KMS-11 (cell line): ENCODE data around the gene CUEDC2.

Experiments
- H2AFZ ChIP-seq: fragments of 200-600 bp; sonication (generic); 2 replicates; pipeline ENCODE4 v1.6.1; 2016; ENCODE audit warnings: antibody characterized with exemption, mixed run types, low read depth
- H3K27ac ChIP-seq: fragments of 200-600 bp; sonication (generic); 2 replicates; pipeline ENCODE4 v1.6.1; 2016; ENCODE audit warnings: mild to moderate bottlenecking, mixed run types
- H3K27me3 ChIP-seq: fragments of 200-600 bp; sonication (generic); 2 replicates; pipeline ENCODE4 v1.6.1; 2017; ENCODE audit warnings: mild to moderate bottlenecking, low read depth, mixed run types, moderate library complexity; ENCODE audit not compliant: insufficient read depth
- H3K36me3 ChIP-seq: fragments of 200-600 bp; sonication (generic); 2 replicates; pipeline ENCODE4 v1.6.1; 2017; ENCODE audit warnings: mild to moderate bottlenecking, mixed run types; ENCODE audit not compliant: insufficient read depth
- H3K4me1 ChIP-seq: fragments of 200-600 bp; sonication (generic); 2 replicates; pipeline ENCODE4 v1.6.1; 2016; ENCODE audit warnings: mild to moderate bottlenecking, low read depth, mixed run types; ENCODE audit not compliant: poor library complexity, severe bottlenecking
- H3K4me2 ChIP-seq: fragments of 200-600 bp; sonication (generic); 2 replicates; pipeline ENCODE4 v1.7.0; 2016; ENCODE audit warnings: mild to moderate bottlenecking, mixed run types
- H3K4me3 ChIP-seq: fragments of 200-600 bp; sonication (generic); IDR thresholded peaks from 2 replicates; pipeline ENCODE4 v1.6.1; 2017; ENCODE audit warnings: low read depth, low read length, mixed read lengths; ENCODE audit not compliant: insufficient read depth
- H3K79me2 ChIP-seq: fragments of 200-600 bp; sonication (generic); 2 replicates; pipeline ENCODE4 v1.6.1; 2016; ENCODE audit warnings: low read depth, mixed run types; ENCODE audit not compliant: insufficient read depth
- H3K9ac ChIP-seq: fragments of 200-600 bp; sonication (generic); 2 replicates; pipeline ENCODE4 v1.6.1; 2016; ENCODE audit warnings: mild to moderate bottlenecking, mixed run types
- H4K20me1 ChIP-seq: fragments of 200-600 bp; sonication (generic); 2 replicates; pipeline ENCODE4 v1.6.1; 2016; ENCODE audit warnings: mild to moderate bottlenecking, mixed run types; ENCODE audit not compliant: insufficient read depth
- CTCF ChIP-seq: fragments of 200-600 bp; sonication (generic); conservative IDR thresholded peaks from 2 replicates; pipeline ENCODE4 v1.6.1; 2017; ENCODE audit warnings: low read depth, mild to moderate bottlenecking, antibody characterized with exemption, low read length, moderate library complexity, mixed read lengths

Gene CUEDC2

GRCh38 chr10:102400076-102400475 is 32.3 kb downstream of the CUEDC2 start:
- H2AFZ ChIP-seq = no peak overlapping the region
- H3K4me2 ChIP-seq = peak overlapping the region; percentile 52
- peaks cover 30% of the 10 kb centered on the region for H3K4me1 ChIP-seq
- TF ChIP-seq CTCF = no peak
- H3K27ac ChIP-seq = no peak overlapping the region
- peaks cover 3% of the 10 kb centered on the region; the same call in 1 of the 2 replicates for H3K36me3 ChIP-seq
- H3K79me2 ChIP-seq = peaks cover 22% of the 10 kb centered on the region
- H3K9ac ChIP-seq = no peak overlapping the region
- no peaks in the 10 kb centered on the region for H3K27me3 ChIP-seq
- H3K4me3 ChIP-seq = no peak overlapping the region
- no peaks in the 10 kb centered on the region for H4K20me1 ChIP-seq

DNA sequence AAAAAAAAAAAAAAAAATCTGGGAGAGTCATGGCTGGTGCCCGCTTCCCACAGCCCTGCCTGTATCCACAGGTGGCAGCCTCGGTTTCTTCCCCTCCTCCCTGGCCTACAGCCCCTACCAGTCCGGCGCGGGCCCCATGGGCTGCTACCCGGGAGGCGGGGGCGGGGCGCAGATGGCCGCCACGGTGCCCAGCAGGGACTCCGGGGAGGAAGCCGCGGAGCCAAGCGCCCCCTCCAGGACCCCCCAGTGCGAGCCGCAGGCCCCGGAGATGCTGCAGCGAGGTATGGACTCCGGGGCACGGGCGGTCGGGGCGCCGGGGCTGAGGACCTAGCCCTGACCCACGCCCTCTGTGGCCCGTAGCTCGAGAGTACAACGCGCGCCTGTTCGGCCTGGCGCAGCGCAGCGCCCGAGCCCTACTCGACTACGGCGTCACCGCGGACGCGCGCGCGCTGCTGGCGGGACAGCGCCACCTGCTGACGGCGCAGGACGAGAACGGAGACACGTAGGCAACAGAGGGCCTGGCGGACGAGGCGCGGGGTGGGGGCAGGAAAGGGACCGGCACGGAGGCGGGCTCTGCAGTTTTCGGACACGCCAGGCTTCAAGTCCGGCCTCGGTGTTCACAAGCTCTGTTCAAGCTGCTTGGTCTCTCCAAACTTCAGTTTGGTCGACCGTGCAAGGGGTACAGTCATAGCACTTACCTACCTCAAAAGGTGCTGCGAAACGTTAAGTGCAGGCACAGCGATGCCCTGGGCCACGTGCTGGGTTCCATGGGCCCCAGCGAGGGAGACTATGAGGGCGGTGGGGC is 33.0 kb downstream of the CUEDC2 start:
- Histone ChIP-seq H3K4me2 (peak overlapping the region; percentile 52), H4K20me1 (no peaks in the 10 kb centered on the region), H3K4me3 (no peak overlapping the region), H2AFZ (no peak overlapping the region), H3K9ac (peak overlapping the region; percentile 25; the same call in 1 of the 2 replicates), H3K27ac (peak overlapping the region; percentile 28; the same call in 1 of the 2 replicates), H3K4me1 (peaks cover 30% of the 10 kb centered on the region), H3K36me3 (peaks cover 3% of the 10 kb centered on the region; the same call in 1 of the 2 replicates), H3K27me3 (no peaks in the 10 kb centered on the region), H3K79me2 (peaks cover 22% of the 10 kb centered on the region)
- peak; percentile 83 for TF ChIP-seq CTCF

DNA sequence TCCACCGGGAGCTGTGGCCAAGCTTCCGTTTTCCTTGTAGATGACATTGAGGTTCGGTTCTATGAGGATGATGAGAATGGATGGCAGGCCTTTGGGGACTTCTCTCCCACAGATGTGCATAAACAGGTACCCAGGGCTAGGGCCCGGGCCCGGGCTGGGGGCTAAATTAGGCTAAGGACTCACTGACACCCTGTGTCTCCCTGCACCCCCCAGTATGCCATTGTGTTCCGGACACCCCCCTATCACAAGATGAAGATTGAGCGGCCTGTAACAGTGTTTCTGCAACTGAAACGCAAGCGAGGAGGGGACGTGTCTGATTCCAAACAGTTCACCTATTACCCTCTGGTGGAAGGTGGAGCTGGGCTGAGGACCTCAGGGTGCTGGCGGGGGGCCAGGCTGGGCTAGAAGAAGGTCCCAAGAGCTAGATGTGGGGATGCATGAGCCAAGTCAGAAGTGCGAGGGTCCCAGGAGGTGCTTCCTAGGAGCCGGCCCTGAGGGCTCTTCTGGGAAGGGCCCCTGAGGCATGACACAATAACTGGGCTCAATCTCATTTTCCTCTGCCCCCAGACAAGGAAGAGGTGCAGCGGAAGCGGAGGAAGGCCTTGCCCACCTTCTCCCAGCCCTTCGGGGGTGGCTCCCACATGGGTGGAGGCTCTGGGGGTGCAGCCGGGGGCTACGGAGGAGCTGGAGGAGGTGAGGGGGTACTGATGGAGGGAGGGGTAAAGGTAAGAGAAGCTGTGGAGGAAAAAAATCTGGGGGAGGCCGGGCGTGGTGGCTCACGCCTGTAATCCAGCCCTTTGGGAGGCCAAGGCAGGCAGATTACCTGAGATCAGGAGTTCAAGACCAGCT is 34.0 kb downstream of the CUEDC2 start:
- H3K4me3 ChIP-seq = no peak overlapping the region
- no peak for TF ChIP-seq CTCF
- no peaks in the 10 kb centered on the region for H3K27me3 ChIP-seq
- H3K4me1 ChIP-seq = peaks cover 33% of the 10 kb centered on the region
- H3K36me3 ChIP-seq = peaks cover 3% of the 10 kb centered on the region; the same call in 1 of the 2 replicates
- H3K79me2 ChIP-seq = peaks cover 22% of the 10 kb centered on the region
- H3K27ac ChIP-seq = no peak overlapping the region; the same call in 1 of the 2 replicates
- H3K9ac ChIP-seq = no peak overlapping the region
- H4K20me1 ChIP-seq = no peaks in the 10 kb centered on the region
- peak overlapping the region; percentile 52; the same call in 1 of the 2 replicates for H3K4me2 ChIP-seq
- no peak overlapping the region for H2AFZ ChIP-seq

- peak overlapping the region; percentile 93; the same call in 1 of the 2 replicates for H3K27ac ChIP-seq
- TF ChIP-seq CTCF = no peak
- no peak overlapping the region for H3K4me3 ChIP-seq
These were observed 34.9 kb downstream of the CUEDC2 start for GRCh38 chr10:102397222-102398171.

More at GRCh38 chr10:102397222-102398171, 34.9 kb downstream of the CUEDC2 start:
- Histone ChIP-seq H3K79me2 (peaks cover 22% of the 10 kb centered on the region), H2AFZ (no peak overlapping the region), H3K36me3 (peaks cover 3% of the 10 kb centered on the region; the same call in 1 of the 2 replicates), H3K4me1 (peaks cover 39% of the 10 kb centered on the region), H3K9ac (peak overlapping the region; percentile 94; the same call in 1 of the 2 replicates), H3K27me3 (no peaks in the 10 kb centered on the region), H4K20me1 (no peaks in the 10 kb centered on the region), H3K4me2 (peak overlapping the region; percentile 99)
